H1 (cell line): ENCODE measurements around the gene BAK1. TPM values are rescaled to one million over a fixed set of nuclear protein-coding genes. Genes with fewer than 3 reads are reported as not detected.
A peak's percentile ranks its signal among the peaks of the same experiment; 100 is the strongest.

Experiments used
- CTCF ChIA-PET: fragments of 300-600 bp; sonication (Branson Sonifier 250); formaldehyde crosslinking; loops from one replicate; lab custom pipeline; 2021; ENCODE audit not compliant: partially characterized antibody; lab: Charles Lee
- POLR2A ChIA-PET: fragments of 300-600 bp; sonication (Branson Sonifier 250); formaldehyde crosslinking; loops from one replicate; lab custom pipeline; 2021; ENCODE audit warnings: inconsistent platforms; ENCODE audit not compliant: partially characterized antibody; lab: Charles Lee
- DNase-seq, 2 experiments: peaks; one replicate each; pipeline versions ENCODE4 v3.0.0 to v3.0.0-alpha.2; 2010 to 2022; ENCODE audit warnings: low spot score in 2 of 2, low read depth in 1 of 2, mixed read lengths in 1 of 2
- FAIRE-seq: peaks from 2 replicates; lab custom pipeline; 2011; peaks lifted over from hg19 to GRCh38; lab: Jason Lieb, UNC
- H2AFZ ChIP-seq: 2 replicates; pipeline ENCODE4 v1.8.1; 2012; ENCODE audit warnings: low read length, inconsistent platforms
- H2AK5ac ChIP-seq: 2 replicates; pipeline ENCODE4 v1.6.1; 2013; ENCODE audit warnings: low read depth, low read length
- H2BK120ac ChIP-seq: replicated peaks from 2 replicates; pipeline ENCODE3; 2013; ENCODE audit warnings: low read depth, low read length, inconsistent platforms
- H2BK12ac ChIP-seq: 2 replicates; pipeline ENCODE4 v1.6.1; 2013; ENCODE audit warnings: low read depth, low read length
- H2BK15ac ChIP-seq: 2 replicates; pipeline ENCODE4 v1.6.1; 2013; ENCODE audit warnings: low read length
- H2BK20ac ChIP-seq: 2 replicates; pipeline ENCODE4 v1.6.1; 2013; ENCODE audit warnings: low read length
- H2BK5ac ChIP-seq: 2 replicates; pipeline ENCODE4 v1.6.1; 2013; ENCODE audit warnings: low read depth, low read length
- H3K14ac ChIP-seq: 2 replicates; pipeline ENCODE4 v1.6.1; 2013; ENCODE audit warnings: inconsistent platforms; ENCODE audit not compliant: insufficient read length
- H3K18ac ChIP-seq: 2 replicates; pipeline ENCODE4 v1.6.1; 2013; ENCODE audit warnings: low read length; ENCODE audit errors: extremely low read depth
- H3K23ac ChIP-seq: 2 replicates; pipeline ENCODE4 v1.6.1; 2013; ENCODE audit warnings: inconsistent platforms; ENCODE audit not compliant: insufficient read length
- H3K23me2 ChIP-seq: 2 replicates; pipeline ENCODE4 v1.6.1; 2013; ENCODE audit warnings: low read depth, low read length
- H3K27ac ChIP-seq: 2 replicates; pipeline ENCODE4 v1.6.1; 2011; ENCODE audit warnings: low read depth, low read length, inconsistent platforms
- H3K27me3 ChIP-seq, 4 experiments: replicated peaks in 1 of 4; 1 replicate in 1 of 4; 2 replicates in 3 of 4; pipeline versions ENCODE4 v1.6.1 to v1.8.1; 2011 to 2013; ENCODE audit warnings: low read length in 3 of 4, mild to moderate bottlenecking in 3 of 4, inconsistent platforms in 2 of 4, mixed read lengths in 2 of 4, moderate library complexity in 1 of 4; ENCODE audit not compliant: control insufficient read depth in 3 of 4, insufficient read depth in 3 of 4; ENCODE audit errors: extremely low read depth in 1 of 4
- H3K36me3 ChIP-seq, 4 experiments: 2 replicates each; pipeline versions ENCODE4 v1.6.1 to v1.8.1; 2011 to 2013; ENCODE audit warnings: mild to moderate bottlenecking in 4 of 4, low read length in 3 of 4, moderate library complexity in 2 of 4, control low read depth in 1 of 4, inconsistent platforms in 1 of 4; ENCODE audit not compliant: insufficient read depth in 4 of 4, control insufficient read depth in 2 of 4
- H3K4ac ChIP-seq: replicated peaks from 2 replicates; pipeline ENCODE3; 2013; ENCODE audit warnings: low read length, low read depth, mixed read lengths, inconsistent platforms; ENCODE audit not compliant: insufficient read length
- H3K4me1 ChIP-seq, 4 experiments: replicated peaks in 1 of 4; 1 replicate in 1 of 4; 2 replicates in 3 of 4; pipeline versions ENCODE4 v1.6.1 to v1.8.1; 2011 to 2013; ENCODE audit warnings: low read length in 3 of 4, inconsistent platforms in 2 of 4, mixed read lengths in 1 of 4; ENCODE audit not compliant: insufficient read depth in 4 of 4, control insufficient read depth in 3 of 4
- H3K4me2 ChIP-seq, 2 experiments: 2 replicates each; pipeline versions ENCODE4 v1.6.1 to v1.8.1; 2011 to 2013; ENCODE audit warnings: low read depth in 2 of 2, low read length in 2 of 2, control low read depth in 1 of 2, inconsistent platforms in 1 of 2, mild to moderate bottlenecking in 1 of 2; ENCODE audit not compliant: insufficient read depth in 1 of 2
- H3K4me3 ChIP-seq, 4 experiments: fragments of 200-600, 300-600 bp in 1 of 4; sonication (generic), shearing (Covaris generic), sonication (Bioruptor Twin) in 1 of 4; 2 replicates each; pipeline versions ENCODE4 v1.5.1 to v1.8.1; 2011 to 2016; ENCODE audit warnings: low read length in 4 of 4, low read depth in 3 of 4, control low read depth in 2 of 4, inconsistent platforms in 2 of 4, mild to moderate bottlenecking in 2 of 4, mixed read lengths in 1 of 4, moderate library complexity in 1 of 4; ENCODE audit not compliant: insufficient read depth in 2 of 4; ENCODE audit errors: extremely low read depth in 1 of 4
- H3K56ac ChIP-seq: replicated peaks from 2 replicates; pipeline ENCODE3; 2013; ENCODE audit warnings: low read depth, mild to moderate bottlenecking, mixed read lengths, low read length, inconsistent platforms; ENCODE audit not compliant: insufficient read length
- H3K79me1 ChIP-seq: 2 replicates; pipeline ENCODE4 v1.6.1; 2013; ENCODE audit warnings: low read depth, low read length, control low read depth
- H3K79me2 ChIP-seq, 2 experiments: 2 replicates each; pipeline versions ENCODE4 v1.6.1 to v1.8.1; 2012 to 2013; ENCODE audit warnings: low read length in 2 of 2, mild to moderate bottlenecking in 2 of 2, inconsistent platforms in 1 of 2; ENCODE audit not compliant: insufficient read depth in 2 of 2, control insufficient read depth in 1 of 2
- H3K9ac ChIP-seq, 4 experiments: replicated peaks in 1 of 4; 1 replicate in 1 of 4; 2 replicates in 3 of 4; pipeline versions ENCODE4 v1.6.1 to v1.8.1; 2011 to 2013; ENCODE audit warnings: low read depth in 3 of 4, low read length in 3 of 4, control low read depth in 2 of 4, mild to moderate bottlenecking in 2 of 4, moderate library complexity in 2 of 4, inconsistent platforms in 1 of 4; ENCODE audit errors: extremely low read depth in 1 of 4
- H3K9me3 ChIP-seq, 2 experiments: 2 replicates each; pipeline versions ENCODE4 v1.6.1 to v1.8.1; 2012 to 2013; ENCODE audit warnings: mild to moderate bottlenecking in 2 of 2, moderate library complexity in 2 of 2, control low read depth in 1 of 2, inconsistent platforms in 1 of 2, low read depth in 1 of 2, low read length in 1 of 2, mixed read lengths in 1 of 2; ENCODE audit not compliant: insufficient read depth in 2 of 2
- H4K20me1 ChIP-seq, 2 experiments: replicated peaks in 1 of 2; 2 replicates each; pipeline versions ENCODE3 to v1.8.1; 2011 to 2013; ENCODE audit warnings: inconsistent platforms in 2 of 2, low read length in 2 of 2, mild to moderate bottlenecking in 1 of 2; ENCODE audit not compliant: insufficient read depth in 2 of 2, control insufficient read depth in 1 of 2
- H4K5ac ChIP-seq: 2 replicates; pipeline ENCODE4 v1.6.1; 2013; ENCODE audit warnings: low read length, low read depth, mixed read lengths, inconsistent platforms; ENCODE audit not compliant: insufficient read length
- H4K8ac ChIP-seq: 2 replicates; pipeline ENCODE4 v1.8.0; 2013; ENCODE audit warnings: mild to moderate bottlenecking, moderate library complexity, low read length, inconsistent platforms; ENCODE audit not compliant: insufficient read depth; ENCODE audit errors: extremely low read depth
- H4K91ac ChIP-seq: replicated peaks from 2 replicates; pipeline ENCODE3; 2013; ENCODE audit warnings: low read length, mixed read lengths, inconsistent platforms; ENCODE audit not compliant: insufficient read length
- CBX5 ChIP-seq: fragments of 300-800, 300-1000 bp; sonication (generic); IDR thresholded peaks from 2 replicates; pipeline ENCODE4 v1.7.1; 2016; ENCODE audit warnings: antibody characterized with exemption, low read length, low read depth
- CHD1 ChIP-seq: IDR thresholded peaks from 2 replicates; pipeline ENCODE4 v1.6.1; 2012; ENCODE audit warnings: low read depth, low read length, improper control_type of control experiment
- CHD2 ChIP-seq: IDR thresholded peaks from 2 replicates; pipeline ENCODE4 v1.6.1; 2012; ENCODE audit warnings: low read length, improper control_type of control experiment
- EP300 ChIP-seq, 2 experiments: IDR thresholded peaks; 1 replicate in 1 of 2; 2 replicates in 1 of 2; pipeline ENCODE4 v1.6.1; 2011 to 2012; ENCODE audit warnings: low read depth in 2 of 2, low read length in 2 of 2, mild to moderate bottlenecking in 2 of 2, borderline replicate concordance in 1 of 2, inconsistent platforms in 1 of 2, moderate library complexity in 1 of 2
- HDAC6 ChIP-seq: IDR thresholded peaks from one replicate; pipeline ENCODE4 v1.7.1; 2012; ENCODE audit warnings: low read depth, mild to moderate bottlenecking, inconsistent platforms, low read length, moderate library complexity
- MAFK ChIP-seq: IDR thresholded peaks from 2 replicates; pipeline ENCODE4 v1.6.1; 2012; ENCODE audit warnings: low read depth, mild to moderate bottlenecking, improper control_type of control experiment, low read length
- POU5F1 ChIP-seq: IDR thresholded peaks from 2 replicates; pipeline ENCODE4 v1.6.1; 2011; ENCODE audit warnings: low read depth, mild to moderate bottlenecking, low read length, moderate library complexity
- SAP30 ChIP-seq: fragments of 300-600 bp; sonication (generic); IDR thresholded peaks from 2 replicates; pipeline ENCODE4 v1.7.1; 2012; ENCODE audit warnings: low read length, moderate library complexity, mild to moderate bottlenecking, inconsistent platforms; ENCODE audit not compliant: insufficient read depth, insufficient replicate concordance
- ZNF274 ChIP-seq: IDR thresholded peaks from 2 replicates; pipeline ENCODE4 v1.7.0; 2012; ENCODE audit warnings: low read length, borderline replicate concordance; ENCODE audit errors: extremely low read depth
- WGBS, 2 experiments: shearing (Covaris generic) in 1 of 2; methylation state at CpG; one replicate each; pipeline versions ENCODE4 v1.1.6 to v1.1.7; 2013 to 2015; ENCODE audit warnings: low lambda C conversion rate in 2 of 2, mixed read lengths in 2 of 2, inconsistent platforms in 1 of 2, low coverage in 1 of 2, missing lambda C conversion rate in 1 of 2; ENCODE audit not compliant: insufficient replicate concordance in 2 of 2, insufficient coverage in 1 of 2, insufficient read length in 1 of 2; ENCODE audit errors: extremely low coverage in 1 of 2, missing lambda C conversion rate in 1 of 2; 5-methylcytosine and 5-hydroxymethylcytosine counted together
- polyA plus RNA-seq, 7 experiments: library from polyadenylated mRNA; depleted of rRNA in 3 of 7; stranded (reverse) in 5 of 7; unstranded in 2 of 7; fragments of >200 nt in 5 of 7; fragments of 200-250 nt in 2 of 7; gene quantifications; 1 replicate in 5 of 7; 2 replicates in 1 of 7; 4 replicates in 1 of 7; pipeline versions ENCODE4 v1.2.1 to v1.2.3, GENCODE V29; 2011 to 2013; ENCODE audit warnings: missing spikeins in 2 of 7, mixed read lengths in 2 of 7
- total RNA-seq: library from RNA; stranded (reverse); fragmentation: NEBNext Ultra II Directional; extraction: Animal tissue kit (Norgen Biotek cat#: 25700); gene quantifications from 2 replicates; pipeline ENCODE4 v1.2.1, GENCODE V29; 2021

The BAK1 gene
- total and polyA plus RNA-seq, 2 of the 8 experiments (the other 6 are each of a cell fraction or from before 2014, with no cell fraction given) = 43.3 to 43.4 TPM

DNA sequence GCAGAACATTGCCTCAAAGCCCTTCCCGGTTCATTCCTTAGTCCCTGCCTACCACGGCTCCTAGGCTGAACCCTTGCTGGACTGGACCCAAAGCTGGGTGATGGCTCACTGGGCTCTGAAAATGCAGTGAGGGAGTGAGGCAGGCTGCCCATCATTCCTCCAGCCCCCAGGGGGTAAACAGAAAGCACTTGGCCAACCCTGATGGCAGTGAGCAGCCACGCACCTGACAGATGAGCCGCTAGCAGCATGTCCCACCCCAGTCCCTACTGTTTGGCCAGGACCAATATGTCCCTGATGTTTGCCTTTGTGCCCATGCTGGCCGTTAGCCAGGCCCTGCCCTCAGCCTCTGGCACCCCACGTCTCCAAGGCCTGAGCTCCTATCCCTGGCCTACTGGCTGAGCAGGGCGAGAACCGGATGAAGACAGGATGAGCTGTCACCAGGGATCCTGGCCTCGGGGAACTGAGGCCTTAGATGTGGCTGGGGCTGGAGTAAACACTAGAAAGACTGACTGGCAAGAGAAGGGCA is 19.4 kb upstream of the BAK1 start:
- Histone ChIP-seq H3K79me1 (no peaks in the 10 kb centered on the region), H3K36me3 (no peaks in the 10 kb centered on the region), H2BK120ac (no peak overlapping the region), H4K91ac (no peak overlapping the region), H4K8ac (peak overlapping the region; percentile 89; the same call in 1 of the 2 replicates), H3K27ac (no peak overlapping the region), H3K4me1 (peaks cover 0 to 4% (median 0%) of the 10 kb centered on the region in 4 experiments; a peak in 2 of 7 replicates), H3K56ac (no peak overlapping the region), H3K27me3 (no peaks in the 10 kb centered on the region), H4K5ac (no peak overlapping the region), H3K23ac (no peak overlapping the region), H4K20me1 (no peaks in the 10 kb centered on the region), H2AK5ac (no peak overlapping the region), H3K4ac (no peak overlapping the region), H3K9ac (no peak overlapping the region), H3K14ac (no peak overlapping the region), H2AFZ (no peak overlapping the region), H2BK15ac (no peak overlapping the region), H3K4me2 (no peak overlapping the region), H3K4me3 (no peak overlapping the region), H3K23me2 (no peaks in the 10 kb centered on the region), H3K9me3 (peaks cover 0 to 3% of the 10 kb centered on the region in 2 experiments; a peak in 1 of 4 replicates), H3K79me2 (no peaks in the 10 kb centered on the region), H2BK5ac (no peak overlapping the region), H3K18ac (no peak overlapping the region), H2BK12ac (no peak overlapping the region), H2BK20ac (no peak overlapping the region)
- POLR2A ChIA-PET = interaction anchor here (2.1 kb wide), 1 partner anchor 8 kb away, joined by 6 read pairs; no protein-coding TSS in a partner anchor
- no peak for FAIRE-seq
- DNase-seq = no peak
- WGBS, 2 experiments = 88% methylated on average over 9 of the region's 9 CpGs; no CpG with 5 or more reads in 1 of the 2 experiments
- CTCF ChIA-PET = interaction anchor here (0.6 to 9.3 kb wide), 8 partner anchors 8 to 1791 kb away, joined by 3 to 57 read pairs (median 6); partner anchors contain the start of gene ITPR3
- TF ChIP-seq SAP30 (no peak), ZNF274 (no peak), HDAC6 (no peak), CHD2 (no peak), CHD1 (no peak), CBX5 (no peak), MAFK (no peak), POU5F1 (no peak), EP300 (IDR thresholded peaks at IDR 0.05; ENCODE audit: borderline replicate concordance in 1 of 2, low read depth in 2 of 2, low read length in 2 of 2) (no peak)
